ENCODE data around the gene ANO9. TPM values are rescaled to one million over a fixed set of nuclear protein-coding genes. Genes with fewer than 3 reads are reported as not detected.
"Not testable (repeated sequence)": the region's sequence is repeated elsewhere in the genome, so short reads cannot be mapped to it uniquely, and the experiment has no call there.

The ANO9 gene
- polyA plus RNA-seq, 1 donor: 169 TPM

GRCh38 chr11:434999-435740 lies 6.6 kb downstream of the ANO9 start:
- no CpG with 5 or more reads among the region's 1 CpG for WGBS (ENCODE audit: insufficient coverage, low lambda C conversion rate)
- not testable (repeated sequence) for DNase-seq; H3K27ac ChIP-seq (ENCODE audit: low read length); H3K4me3 ChIP-seq (ENCODE audit: low read length); H3K27me3 ChIP-seq (ENCODE audit: control insufficient read depth, insufficient read depth, low read length)
- Histone ChIP-seq H3K36me3 (ENCODE audit: control insufficient read depth, insufficient read depth, low read length) (peaks cover 32% of the 10 kb centered on the region), H3K9me3 (ENCODE audit: control insufficient read depth, low read depth, low read length) (peaks cover 14% of the 10 kb centered on the region), H3K4me1 (ENCODE audit: control insufficient read depth, insufficient read depth, low read length) (peaks cover 13% of the 10 kb centered on the region)

- Histone ChIP-seq H3K4me3 (ENCODE audit: low read length) (no peak overlapping the region), H3K27ac (ENCODE audit: low read length) (no peak overlapping the region), H3K36me3 (ENCODE audit: control insufficient read depth, insufficient read depth, low read length) (peaks cover 33% of the 10 kb centered on the region), H3K27me3 (ENCODE audit: control insufficient read depth, insufficient read depth, low read length) (no peaks in the 10 kb centered on the region), H3K9me3 (ENCODE audit: control insufficient read depth, low read depth, low read length) (peaks cover 14% of the 10 kb centered on the region), H3K4me1 (ENCODE audit: control insufficient read depth, insufficient read depth, low read length) (peaks cover 10% of the 10 kb centered on the region)
- WGBS (ENCODE audit: insufficient coverage, low lambda C conversion rate): no CpG with 5 or more reads among the region's 16 CpGs
- no peak for DNase-seq
Measured at GRCh38 chr11:434496-434895, 7.3 kb downstream of the ANO9 start.

- H3K36me3 ChIP-seq (ENCODE audit: control insufficient read depth, insufficient read depth, low read length): peaks cover 36% of the 10 kb centered on the region
Measured at GRCh38 chr11:433641-434040, 8.2 kb downstream of the ANO9 start.

GRCh38 chr11:433111-433510 lies 8.7 kb downstream of the ANO9 start:
- Histone ChIP-seq H3K36me3 (ENCODE audit: control insufficient read depth, insufficient read depth, low read length) (peaks cover 41% of the 10 kb centered on the region), H3K4me3 (ENCODE audit: low read length) (no peak overlapping the region), H3K27me3 (ENCODE audit: control insufficient read depth, insufficient read depth, low read length) (no peaks in the 10 kb centered on the region), H3K4me1 (ENCODE audit: control insufficient read depth, insufficient read depth, low read length) (peaks cover 6% of the 10 kb centered on the region), H3K9me3 (ENCODE audit: control insufficient read depth, low read depth, low read length) (peaks cover 14% of the 10 kb centered on the region), H3K27ac (ENCODE audit: low read length) (no peak overlapping the region)
- WGBS (ENCODE audit: insufficient coverage, low lambda C conversion rate): no CpG with 5 or more reads among the region's 17 CpGs
- no peak for DNase-seq

More at GRCh38 chr11:433641-434040, 8.2 kb downstream of the ANO9 start:
- Histone ChIP-seq H3K9me3 (ENCODE audit: control insufficient read depth, low read depth, low read length) (peaks cover 14% of the 10 kb centered on the region), H3K27ac (ENCODE audit: low read length) (no peak overlapping the region), H3K27me3 (ENCODE audit: control insufficient read depth, insufficient read depth, low read length) (no peaks in the 10 kb centered on the region), H3K4me1 (ENCODE audit: control insufficient read depth, insufficient read depth, low read length) (peaks cover 6% of the 10 kb centered on the region), H3K4me3 (ENCODE audit: low read length) (no peak overlapping the region)
- DNase-seq: no peak
- WGBS (ENCODE audit: insufficient coverage, low lambda C conversion rate): no CpG with 5 or more reads among the region's 20 CpGs

DNA sequence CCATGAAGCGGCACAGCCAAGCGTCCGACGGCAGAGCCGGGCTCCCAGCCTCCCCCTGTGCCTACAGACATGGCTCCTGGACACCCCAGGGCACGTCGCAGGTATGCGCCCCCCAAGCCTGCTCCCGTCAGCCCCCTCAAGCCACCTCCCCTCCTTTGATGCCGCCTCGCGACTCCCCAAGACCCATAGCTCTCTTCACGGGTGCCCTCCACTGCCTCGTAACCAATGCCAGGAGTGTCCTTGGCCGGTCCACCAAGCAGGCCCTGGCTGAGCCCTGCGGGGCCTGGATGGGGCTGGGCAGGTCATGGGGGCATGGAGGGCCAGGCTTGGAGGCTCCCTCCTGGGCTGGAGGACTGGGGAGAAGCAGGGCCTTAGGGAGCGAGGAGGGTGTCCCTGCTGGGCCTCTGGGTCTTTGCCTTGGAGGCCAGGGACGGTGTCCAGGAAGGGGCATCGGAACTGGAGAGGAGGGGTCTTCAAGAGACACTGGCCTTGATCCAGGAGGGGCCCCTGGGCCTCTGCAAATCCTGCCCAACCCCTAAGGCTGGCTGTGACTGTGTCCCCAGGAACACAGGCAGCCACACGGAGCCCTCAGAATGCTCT lies 9.2 kb downstream of the ANO9 start:
- peaks cover 14% of the 10 kb centered on the region for H3K9me3 ChIP-seq (ENCODE audit: control insufficient read depth, low read depth, low read length)
- no peak overlapping the region for H3K4me3 ChIP-seq (ENCODE audit: low read length)
- H3K36me3 ChIP-seq (ENCODE audit: control insufficient read depth, insufficient read depth, low read length): peaks cover 46% of the 10 kb centered on the region
- WGBS (ENCODE audit: insufficient coverage, low lambda C conversion rate): no CpG with 5 or more reads among the region's 20 CpGs
- DNase-seq: no peak
- H3K27ac ChIP-seq (ENCODE audit: low read length): no peak overlapping the region
- H3K4me1 ChIP-seq (ENCODE audit: control insufficient read depth, insufficient read depth, low read length): peaks cover 5% of the 10 kb centered on the region
- no peaks in the 10 kb centered on the region for H3K27me3 ChIP-seq (ENCODE audit: control insufficient read depth, insufficient read depth, low read length)

DNA sequence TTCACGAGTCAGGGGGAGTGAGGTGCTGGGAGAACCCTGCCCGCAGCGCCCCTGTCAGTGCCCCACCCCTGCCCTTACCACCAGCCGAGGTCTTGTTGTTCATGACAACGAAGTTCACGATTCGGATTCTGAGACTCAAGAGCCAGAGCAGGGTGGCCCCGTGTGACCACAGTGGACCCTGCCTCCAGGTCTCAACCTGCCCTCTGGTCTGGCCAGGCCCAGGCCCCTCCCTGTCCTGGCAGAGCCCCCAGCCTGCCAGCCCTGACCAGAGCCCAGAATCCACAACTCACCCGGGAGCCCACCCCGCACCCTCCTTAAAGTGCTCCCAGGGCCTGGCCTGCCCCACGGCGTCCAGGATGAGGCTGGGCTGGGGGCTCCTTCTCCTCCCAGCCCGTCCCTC lies 9.9 kb downstream of the ANO9 start:
- H3K9me3 ChIP-seq (ENCODE audit: control insufficient read depth, low read depth, low read length): peaks cover 9% of the 10 kb centered on the region
- no peak overlapping the region for H3K27ac ChIP-seq (ENCODE audit: low read length)
- no CpG with 5 or more reads among the region's 13 CpGs for WGBS (ENCODE audit: insufficient coverage, low lambda C conversion rate)
- no peak overlapping the region for H3K4me3 ChIP-seq (ENCODE audit: low read length)
- DNase-seq: no peak
- H3K27me3 ChIP-seq (ENCODE audit: control insufficient read depth, insufficient read depth, low read length): no peaks in the 10 kb centered on the region
- no peaks in the 10 kb centered on the region for H3K4me1 ChIP-seq (ENCODE audit: control insufficient read depth, insufficient read depth, low read length)
- peaks cover 42% of the 10 kb centered on the region for H3K36me3 ChIP-seq (ENCODE audit: control insufficient read depth, insufficient read depth, low read length)

- DNase-seq: no peak
- Histone ChIP-seq H3K4me1 (ENCODE audit: control insufficient read depth, insufficient read depth, low read length) (no peaks in the 10 kb centered on the region), H3K4me3 (ENCODE audit: low read length) (no peak overlapping the region), H3K36me3 (ENCODE audit: control insufficient read depth, insufficient read depth, low read length) (peaks cover 49% of the 10 kb centered on the region), H3K27ac (ENCODE audit: low read length) (no peak overlapping the region), H3K27me3 (ENCODE audit: control insufficient read depth, insufficient read depth, low read length) (no peaks in the 10 kb centered on the region), H3K9me3 (ENCODE audit: control insufficient read depth, low read depth, low read length) (peaks cover 9% of the 10 kb centered on the region)
- WGBS (ENCODE audit: insufficient coverage, low lambda C conversion rate): no CpG with 5 or more reads among the region's 25 CpGs
Measured at GRCh38 chr11:429931-430456, 11.8 kb downstream of the ANO9 start.

DNA sequence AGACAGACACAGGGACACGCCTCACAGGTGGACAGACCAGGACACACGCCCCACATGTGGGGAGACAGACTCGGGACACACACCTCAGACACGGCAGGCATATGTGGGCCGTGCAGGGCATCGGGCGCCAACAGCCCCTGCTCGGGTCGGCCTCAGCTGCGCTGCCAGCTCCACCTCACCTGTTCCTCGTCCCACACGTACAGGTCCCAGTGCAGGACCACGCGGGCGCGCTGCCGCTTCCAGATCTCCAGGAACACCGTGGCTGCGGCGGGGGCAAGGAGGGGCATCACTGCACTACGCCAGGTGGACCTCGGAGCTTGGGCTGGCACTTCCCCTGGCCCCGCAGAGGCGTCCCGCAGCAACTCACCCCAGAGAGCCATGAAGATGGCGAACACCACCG lies 12.4 kb downstream of the ANO9 start:
- peaks cover 9% of the 10 kb centered on the region for H3K9me3 ChIP-seq (ENCODE audit: control insufficient read depth, low read depth, low read length)
- DNase-seq: no peak
- no peaks in the 10 kb centered on the region for H3K4me1 ChIP-seq (ENCODE audit: control insufficient read depth, insufficient read depth, low read length)

GRCh38 chr11:428295-428694 lies 13.5 kb downstream of the ANO9 start:
- H3K4me3 ChIP-seq (ENCODE audit: low read length): no peak overlapping the region
- no peak for DNase-seq
- H3K27me3 ChIP-seq (ENCODE audit: control insufficient read depth, insufficient read depth, low read length): no peaks in the 10 kb centered on the region
- peaks cover 42% of the 10 kb centered on the region for H3K36me3 ChIP-seq (ENCODE audit: control insufficient read depth, insufficient read depth, low read length)
- no peak overlapping the region for H3K27ac ChIP-seq (ENCODE audit: low read length)
- no CpG with 5 or more reads among the region's 24 CpGs for WGBS (ENCODE audit: insufficient coverage, low lambda C conversion rate)
- peaks cover 9% of the 10 kb centered on the region for H3K9me3 ChIP-seq (ENCODE audit: control insufficient read depth, low read depth, low read length)
- no peaks in the 10 kb centered on the region for H3K4me1 ChIP-seq (ENCODE audit: control insufficient read depth, insufficient read depth, low read length)

More for the DNA sequence above, 12.4 kb downstream of the ANO9 start:
- no CpG with 5 or more reads among the region's 27 CpGs for WGBS (ENCODE audit: insufficient coverage, low lambda C conversion rate)
- Histone ChIP-seq H3K27me3 (ENCODE audit: control insufficient read depth, insufficient read depth, low read length) (no peaks in the 10 kb centered on the region), H3K27ac (ENCODE audit: low read length) (no peak overlapping the region), H3K4me3 (ENCODE audit: low read length) (no peak overlapping the region), H3K36me3 (ENCODE audit: control insufficient read depth, insufficient read depth, low read length) (peaks cover 46% of the 10 kb centered on the region)

DNA sequence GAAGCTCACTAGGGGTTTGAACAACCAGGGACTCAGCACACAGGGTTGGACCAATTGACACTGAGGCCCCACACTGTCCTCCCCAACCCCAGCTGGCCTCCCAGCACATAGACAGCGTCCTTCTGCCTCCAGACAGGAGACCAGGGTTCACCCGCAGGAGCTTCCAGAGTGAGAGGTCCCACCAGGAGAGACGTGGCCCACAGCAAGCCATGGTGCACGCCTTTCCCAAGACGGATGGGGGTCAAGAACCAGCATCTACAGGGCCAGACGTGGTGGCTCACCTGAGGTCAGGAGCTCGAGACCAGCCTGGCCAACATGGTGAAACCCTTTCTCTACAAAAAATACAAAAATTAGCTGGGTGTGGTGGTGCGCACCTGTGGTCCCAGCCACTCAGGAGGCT lies 15.0 kb downstream of the ANO9 start:
- no peak overlapping the region for H3K27ac ChIP-seq (ENCODE audit: low read length)
- no peaks in the 10 kb centered on the region for H3K27me3 ChIP-seq (ENCODE audit: control insufficient read depth, insufficient read depth, low read length)
- no peak for DNase-seq
- no peak overlapping the region for H3K4me3 ChIP-seq (ENCODE audit: low read length)
- peaks cover 1% of the 10 kb centered on the region for H3K9me3 ChIP-seq (ENCODE audit: control insufficient read depth, low read depth, low read length)
- peaks cover 6% of the 10 kb centered on the region for H3K4me1 ChIP-seq (ENCODE audit: control insufficient read depth, insufficient read depth, low read length)
- no CpG with 5 or more reads among the region's 8 CpGs for WGBS (ENCODE audit: insufficient coverage, low lambda C conversion rate)
- H3K36me3 ChIP-seq (ENCODE audit: control insufficient read depth, insufficient read depth, low read length): peaks cover 28% of the 10 kb centered on the region

Measured in large intestine (tissue), 3 donors.